Gastrocnemius medialis (tissue), 4 donors: ENCODE data around the gene ZNF580.

Source experiments
- POLR2A ChIP-seq, 2 donors: fragments of 450-650 bp; IDR thresholded peaks; one replicate each; pipeline ENCODE4 v1.6.1; 2017; ENCODE audit warnings: antibody characterized with exemption in 2 of 2, mild to moderate bottlenecking in 2 of 2, moderate library complexity in 2 of 2
- TF ChIP-seq, protein P1 (sequence below), 5 experiments: fragments of 450-650 bp in 3 of 5; fragments of 200-600 bp in 2 of 5; sonication (generic) in 2 of 5; IDR thresholded peaks in 4 of 5; conservative IDR thresholded peaks in 1 of 5; 1 replicate in 4 of 5; 2 replicates in 1 of 5; pipeline ENCODE4 v1.5.1; 2016 to 2019; ENCODE audit warnings: antibody characterized with exemption in 5 of 5, mild to moderate bottlenecking in 3 of 5, moderate library complexity in 3 of 5

DNA sequence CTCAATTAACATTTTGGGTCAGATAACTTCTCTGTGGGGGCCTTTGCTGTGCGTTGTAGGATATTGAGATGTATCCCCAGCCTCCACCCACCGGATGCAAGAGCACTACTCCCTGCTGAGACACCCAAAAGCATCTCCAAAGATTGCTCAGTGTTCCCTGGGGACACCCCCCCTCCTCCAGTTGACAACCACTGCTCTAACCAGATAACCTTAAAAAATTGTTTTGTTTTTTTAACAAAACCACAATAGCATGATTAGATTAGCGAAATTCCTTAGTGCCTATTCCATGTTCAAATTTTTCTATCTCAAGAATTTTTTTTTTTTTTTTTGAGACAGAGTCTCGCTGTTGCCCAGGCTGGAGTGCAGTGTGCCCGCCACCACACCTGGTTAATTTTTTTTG is 31.6 kb downstream of the ZNF580 start:
- TF ChIP-seq, protein P1, sequence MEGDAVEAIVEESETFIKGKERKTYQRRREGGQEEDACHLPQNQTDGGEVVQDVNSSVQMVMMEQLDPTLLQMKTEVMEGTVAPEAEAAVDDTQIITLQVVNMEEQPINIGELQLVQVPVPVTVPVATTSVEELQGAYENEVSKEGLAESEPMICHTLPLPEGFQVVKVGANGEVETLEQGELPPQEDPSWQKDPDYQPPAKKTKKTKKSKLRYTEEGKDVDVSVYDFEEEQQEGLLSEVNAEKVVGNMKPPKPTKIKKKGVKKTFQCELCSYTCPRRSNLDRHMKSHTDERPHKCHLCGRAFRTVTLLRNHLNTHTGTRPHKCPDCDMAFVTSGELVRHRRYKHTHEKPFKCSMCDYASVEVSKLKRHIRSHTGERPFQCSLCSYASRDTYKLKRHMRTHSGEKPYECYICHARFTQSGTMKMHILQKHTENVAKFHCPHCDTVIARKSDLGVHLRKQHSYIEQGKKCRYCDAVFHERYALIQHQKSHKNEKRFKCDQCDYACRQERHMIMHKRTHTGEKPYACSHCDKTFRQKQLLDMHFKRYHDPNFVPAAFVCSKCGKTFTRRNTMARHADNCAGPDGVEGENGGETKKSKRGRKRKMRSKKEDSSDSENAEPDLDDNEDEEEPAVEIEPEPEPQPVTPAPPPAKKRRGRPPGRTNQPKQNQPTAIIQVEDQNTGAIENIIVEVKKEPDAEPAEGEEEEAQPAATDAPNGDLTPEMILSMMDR (IDR thresholded peaks at IDR 0.05 in 4 of 5, conservative IDR thresholded peaks at IDR 0.05 in 1 of 5) = no peak
- TF ChIP-seq POLR2A (IDR thresholded peaks at IDR 0.05) = no peak
